HG03521 (cell line): ENCODE data around the gene PCDHGC5.

Source experiments
- ATAC-seq: cut with Tn5 transposase; IDR thresholded peaks from one replicate; pipeline ENCODE4 v1.9.1; 2021; ENCODE audit warnings: mild to moderate bottlenecking, moderate library complexity; ENCODE audit not compliant: unreplicated experiment

PCDHGC5 gene

GRCh38 chr5:141512390-141512910 is 23.6 kb downstream of the PCDHGC5 start:
- no peak for ATAC-seq

- no peak for ATAC-seq
These were observed 24.2 kb downstream of the PCDHGC5 start for GRCh38 chr5:141512911-141513626.

DNA sequence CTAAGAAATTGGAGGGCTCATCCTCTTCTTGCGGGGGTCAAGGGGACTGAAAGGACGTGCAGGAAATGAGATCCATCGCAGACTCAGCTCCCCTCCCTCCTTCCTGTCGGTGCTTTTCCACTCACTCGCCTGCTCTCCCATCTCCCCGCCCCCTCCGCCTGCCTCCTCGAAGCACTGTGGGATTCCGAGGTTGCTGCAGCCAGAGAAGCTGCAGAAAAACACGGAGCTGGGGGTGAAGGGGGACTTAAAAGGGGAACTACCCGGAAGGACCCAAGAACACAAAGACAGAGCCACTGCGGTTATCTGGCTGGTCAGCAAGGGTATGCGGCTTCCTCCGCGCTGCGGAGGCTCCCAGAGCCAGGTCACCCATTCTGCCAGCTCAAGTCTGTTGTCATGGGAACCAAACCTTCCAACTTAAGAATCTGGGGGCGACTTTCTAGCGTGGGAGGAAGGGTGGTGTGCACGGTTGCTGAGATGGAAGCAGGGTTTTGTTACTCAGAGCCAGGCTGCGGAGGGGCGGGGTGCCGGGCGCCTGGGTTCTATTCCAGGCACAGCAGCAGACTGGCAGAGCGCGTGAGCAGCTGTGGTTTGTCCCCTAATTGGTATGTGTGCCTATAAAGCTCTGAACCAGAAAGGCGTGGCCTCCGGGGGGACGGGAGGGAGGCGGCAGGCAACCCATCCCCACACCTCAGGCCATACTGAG is 24.9 kb downstream of the PCDHGC5 start:
- no peak for ATAC-seq

- no peak for ATAC-seq
These were observed 25.7 kb downstream of the PCDHGC5 start for GRCh38 chr5:141514330-141515133.

DNA sequence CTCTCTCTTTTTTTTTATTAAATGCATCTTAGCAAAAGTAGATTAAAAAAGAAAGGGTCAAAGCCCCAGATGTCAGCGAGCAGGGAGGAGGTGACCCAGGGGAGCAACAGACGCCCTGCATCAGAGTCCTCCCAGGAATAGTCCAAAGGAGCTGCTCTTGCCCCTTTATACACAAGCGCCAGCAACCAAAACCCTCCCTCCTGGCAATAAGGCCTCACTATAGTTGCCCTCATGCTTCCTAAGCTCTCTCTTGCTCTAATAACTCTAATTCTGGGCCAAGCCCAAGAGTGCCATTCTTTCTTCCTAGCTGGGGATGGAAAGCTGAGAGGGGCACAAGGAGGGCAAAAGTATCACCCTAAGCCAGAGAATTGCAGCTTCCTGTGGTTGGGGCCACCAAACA is 26.3 kb downstream of the PCDHGC5 start:
- no peak for ATAC-seq

GRCh38 chr5:141515946-141516671 is 27.2 kb downstream of the PCDHGC5 start:
- ATAC-seq = no peak

- ATAC-seq = no peak
These were observed 27.8 kb downstream of the PCDHGC5 start for GRCh38 chr5:141516672-141517025.

DNA sequence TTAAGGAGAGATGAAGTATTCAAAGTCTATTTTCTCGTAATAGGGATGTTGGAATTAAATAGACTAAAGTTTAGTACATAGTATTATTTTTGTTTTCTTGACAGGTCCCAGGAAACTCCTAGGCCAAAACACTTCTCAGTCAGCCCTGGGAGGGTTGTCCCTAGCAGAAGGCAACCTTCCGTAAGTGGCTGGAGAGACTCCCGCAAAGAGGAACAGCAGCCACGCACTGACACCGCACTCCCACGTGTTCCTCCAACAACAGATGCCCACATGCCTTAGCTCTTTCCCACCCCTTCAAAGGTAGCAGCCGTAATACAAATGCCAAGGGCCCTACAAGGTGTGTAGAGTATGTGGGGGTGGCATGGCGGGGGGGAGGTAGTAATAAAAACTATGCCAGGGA is 28.4 kb downstream of the PCDHGC5 start:
- ATAC-seq = no peak

DNA sequence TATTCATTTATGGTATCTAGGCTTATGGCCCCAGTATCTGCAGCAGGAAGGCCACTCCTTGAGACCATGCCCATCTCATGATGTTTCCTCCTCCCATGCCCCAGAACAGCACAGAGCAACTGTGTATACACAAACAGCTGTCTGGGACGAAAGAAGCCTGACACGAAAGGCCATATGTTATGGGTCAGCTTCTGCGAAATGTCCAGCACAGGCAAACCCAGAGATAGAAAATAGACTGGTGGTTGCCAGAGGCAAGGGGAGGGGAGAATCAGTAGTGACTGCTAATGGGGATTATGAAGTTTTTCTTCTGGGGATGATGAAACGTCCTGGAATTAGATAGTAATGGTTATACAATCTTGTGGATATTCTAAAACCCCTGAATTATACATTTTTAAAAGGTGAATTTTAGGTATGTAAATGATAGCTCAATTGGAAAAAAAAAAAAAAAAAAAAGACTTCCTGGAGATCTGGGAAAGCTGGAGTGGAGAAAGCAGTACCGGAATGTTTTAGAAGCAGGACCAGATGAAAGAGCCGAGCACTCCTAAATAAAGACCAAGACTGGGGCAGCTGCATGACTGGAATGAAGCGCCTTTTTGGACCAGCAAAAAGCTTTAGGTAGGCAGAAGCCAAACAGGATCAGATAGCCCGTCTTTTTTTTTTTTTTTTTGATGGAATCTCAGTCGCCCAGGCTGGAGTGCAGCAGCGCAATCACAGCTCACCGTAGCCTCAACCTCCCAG is 29.2 kb downstream of the PCDHGC5 start:
- no peak for ATAC-seq

- ATAC-seq = no peak
These were observed 29.7 kb downstream of the PCDHGC5 start for GRCh38 chr5:141518618-141519015.

- ATAC-seq = no peak
These were observed 31.0 kb downstream of the PCDHGC5 start for GRCh38 chr5:141519605-141520565.

- no peak for ATAC-seq
These were observed 32.4 kb downstream of the PCDHGC5 start for GRCh38 chr5:141521244-141521781.

DNA sequence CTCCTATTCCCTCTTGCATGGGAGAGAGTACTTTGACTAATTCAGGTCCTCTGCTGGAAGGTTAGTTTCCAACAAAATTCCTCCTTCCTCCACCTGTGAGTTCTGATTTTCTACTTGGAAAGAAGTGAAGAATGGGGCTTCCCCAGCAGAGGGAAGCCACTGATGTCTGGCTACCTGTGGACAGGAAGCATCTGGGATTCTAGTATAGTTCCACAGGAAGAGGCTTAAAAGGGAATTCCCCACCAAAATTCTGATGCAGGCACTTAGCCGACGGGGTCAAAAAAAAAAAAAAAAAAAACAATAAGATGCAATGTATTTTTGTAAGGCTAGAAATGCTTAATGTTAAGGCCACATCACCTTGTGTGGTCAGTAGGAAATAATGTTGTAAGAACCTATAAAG is 33.4 kb downstream of the PCDHGC5 start:
- ATAC-seq = no peak

GRCh38 chr5:141523991-141524390 is 35.1 kb downstream of the PCDHGC5 start:
- ATAC-seq = no peak

GRCh38 chr5:141524604-141525597 is 36.0 kb downstream of the PCDHGC5 start:
- peak; percentile 67 for ATAC-seq

- no peak for ATAC-seq
These were observed 36.8 kb downstream of the PCDHGC5 start for GRCh38 chr5:141525653-141526052.

GRCh38 chr5:141527426-141527825 is 38.5 kb downstream of the PCDHGC5 start:
- no peak for ATAC-seq
